GM12878 (cell line): ENCODE results near the gene IP6K3. TPM values are rescaled to one million over a fixed set of nuclear protein-coding genes. Genes with fewer than 3 reads are reported as not detected.
A peak's percentile ranks its signal among the peaks of the same experiment; 100 is the strongest.

ENCODE experiments used
- ATAC-seq: fragments of 200-7000 bp; cut with Tn5 transposase; 3 replicates; pipeline ENCODE4 v1.9.1; 2020; ENCODE audit warnings: mild to moderate bottlenecking, moderate library complexity
- BruUV-seq: library from RNA; stranded (reverse); fragments of 400-500 nt; replicated peaks from 2 replicates; lab custom pipeline; 2021; lab: Mats Ljungman, UMichigan
- CTCF ChIA-PET: fragments of 300-600 bp; sonication (Branson Sonifier 250); formaldehyde crosslinking; extraction: SDS; loops from one replicate; lab custom pipeline; 2021; ENCODE audit warnings: inconsistent platforms; lab: Yijun Ruan, JAX
- POLR2A ChIA-PET: fragments of 350-600 bp; formaldehyde crosslinking; extraction: SDS; loops from one replicate; lab custom pipeline; 2021; ENCODE audit warnings: inconsistent platforms; lab: Charles Lee
- RAD21 ChIA-PET: fragments of 300-600 bp; sonication (Branson Sonifier 250); formaldehyde crosslinking; loops from one replicate; lab custom pipeline; 2023; ENCODE audit warnings: antibody characterized with exemption; ENCODE audit not compliant: unreplicated experiment; lab: Charles Lee
- SMC1A ChIA-PET: fragments of 300-600 bp; sonication (Branson Sonifier 250); formaldehyde crosslinking; loops from one replicate; lab custom pipeline; 2023; ENCODE audit not compliant: unreplicated experiment, uncharacterized antibody; lab: Charles Lee
- DNase-seq: peaks from one replicate; pipeline ENCODE4 v3.0.0-alpha.2; 2011; ENCODE audit warnings: low read depth, low spot score
- FAIRE-seq: peaks from 3 replicates; lab custom pipeline; 2011; peaks lifted over from hg19 to GRCh38; lab: Jason Lieb, UNC
- H2AFZ ChIP-seq: 2 replicates; pipeline ENCODE4 v1.6.0; 2011; ENCODE audit warnings: low read depth, low read length, control low read depth; ENCODE audit not compliant: control insufficient read depth
- H3K27ac ChIP-seq: 2 replicates; pipeline ENCODE4 v1.5.1; 2011; ENCODE audit warnings: control low read depth; ENCODE audit not compliant: control insufficient read depth, insufficient read depth
- H3K27me3 ChIP-seq, 2 experiments: replicated peaks in 1 of 2; 2 replicates each; pipeline versions ENCODE4 v1.6.0 to v1.6.1; 2011; ENCODE audit warnings: low read length in 1 of 2; ENCODE audit not compliant: control insufficient read depth in 2 of 2, insufficient read depth in 2 of 2
- H3K36me3 ChIP-seq, 2 experiments: 2 replicates each; pipeline ENCODE4 v1.5.1; 2011; ENCODE audit warnings: low read length in 1 of 2; ENCODE audit not compliant: control insufficient read depth in 2 of 2, insufficient read depth in 2 of 2
- H3K4me1 ChIP-seq: 2 replicates; pipeline ENCODE4 v1.6.1; 2011; ENCODE audit warnings: mild to moderate bottlenecking, low read length, moderate library complexity, mixed read lengths; ENCODE audit not compliant: control insufficient read depth, insufficient read depth
- H3K4me2 ChIP-seq: 2 replicates; pipeline ENCODE4 v1.6.0; 2011; ENCODE audit warnings: control low read depth; ENCODE audit not compliant: control insufficient read depth, insufficient read depth
- H3K4me3 ChIP-seq: fragments of 200-600 bp; sonication (generic); 2 replicates; pipeline ENCODE4 v1.5.1; 2016
- H3K79me2 ChIP-seq: 2 replicates; pipeline ENCODE4 v1.6.0; 2011; ENCODE audit warnings: low read length; ENCODE audit not compliant: control insufficient read depth, insufficient read depth
- H3K9ac ChIP-seq: 2 replicates; pipeline ENCODE4 v1.8.0; 2011; ENCODE audit warnings: low read length, control low read depth, mixed read lengths; ENCODE audit not compliant: control insufficient read depth, insufficient read depth
- H3K9me3 ChIP-seq: replicated peaks from 3 replicates; pipeline ENCODE4 v1.5.1; 2011; ENCODE audit warnings: mild to moderate bottlenecking, low read length; ENCODE audit not compliant: control insufficient read depth, insufficient read depth
- H4K20me1 ChIP-seq: 2 replicates; pipeline ENCODE4 v1.6.0; 2011; ENCODE audit not compliant: control insufficient read depth, insufficient read depth
- NBN ChIP-seq: fragments of 450-650 bp; IDR thresholded peaks from 2 replicates; pipeline ENCODE4 v1.6.1; 2016
- RELA ChIP-seq: fragments of 450-650 bp; IDR thresholded peaks from 2 replicates; pipeline ENCODE4 v1.8.0; 2014; ENCODE audit warnings: borderline replicate concordance; ENCODE audit not compliant: partially characterized antibody
- REST ChIP-seq: IDR thresholded peaks from 2 replicates; pipeline ENCODE4 v1.6.1; 2012; ENCODE audit warnings: mild to moderate bottlenecking, low read depth, low read length
- RUNX3 ChIP-seq: IDR thresholded peaks from 2 replicates; pipeline ENCODE4 v1.6.1; 2012; ENCODE audit warnings: low read length, inconsistent platforms
- SMC3 ChIP-seq: IDR thresholded peaks from 2 replicates; pipeline ENCODE4 v1.6.1; 2011; ENCODE audit warnings: low read length, improper control_type of control experiment, borderline replicate concordance
- YY1 ChIP-seq: IDR thresholded peaks from 2 replicates; pipeline ENCODE4 v1.6.1; 2011; ENCODE audit warnings: low read depth, mild to moderate bottlenecking, low read length
- ZBTB40 ChIP-seq: fragments of 450-650 bp; IDR thresholded peaks from 2 replicates; pipeline ENCODE4 v1.6.1; 2016; ENCODE audit warnings: mild to moderate bottlenecking, moderate library complexity, borderline replicate concordance
- WGBS: methylation state at CpG from one replicate; pipeline ENCODE4 v1.1.6; 2016; ENCODE audit warnings: low lambda C conversion rate; ENCODE audit not compliant: insufficient replicate concordance, insufficient coverage; ENCODE audit errors: missing lambda C conversion rate; 5-methylcytosine and 5-hydroxymethylcytosine counted together
- in situ Hi-C: fragments of 300-500 bp; cut with MboI; formaldehyde crosslinking; loops from 9 replicates; pipeline ENCODE4 v1.14.3; 2018; ENCODE audit warnings: mixed read lengths
- intact Hi-C: fragments of 100-400 bp; cut with micrococcal nuclease; formaldehyde crosslinking; loops from one replicate; pipeline ENCODE4 v1.14.2; 2022; ENCODE audit not compliant: unreplicated experiment
- polyA plus RNA-seq, 11 experiments: library from polyadenylated mRNA; depleted of rRNA in 4 of 11; unstranded in 6 of 11; stranded (reverse) in 5 of 11; fragments of >200 nt; fragmentation: Nextera tagmentation in 4 of 11; fragmentation: Illumina TruSeq in 1 of 11; extraction: Ambion mirVana in 4 of 11; extraction: Trizol in 1 of 11; gene quantifications; 1 replicate in 1 of 11; 2 replicates in 10 of 11; pipeline versions ENCODE4 v1.2.1 to v1.2.3, GENCODE V29; 2011 to 2016; ENCODE audit warnings: inconsistent platforms in 2 of 11, missing spikeins in 2 of 11, low read depth in 1 of 11
- total RNA-seq, 4 experiments: library from RNA; depleted of rRNA in 3 of 4; stranded (reverse); fragments of >200 nt in 3 of 4; fragmentation: Illumina TruSeq in 1 of 4; extraction: Trizol in 1 of 4; gene quantifications; 2 replicates each; pipeline versions ENCODE4 v1.2.1 to v1.2.3, GENCODE V29; 2013 to 2021
- TF ChIP-seq, protein P1 (sequence below): fragments of 450-650 bp; IDR thresholded peaks from 2 replicates; pipeline ENCODE4 v1.6.1; 2017; ENCODE audit warnings: mild to moderate bottlenecking, low read depth, inconsistent platforms; ENCODE audit not compliant: poor library complexity, severe bottlenecking
- TF ChIP-seq, protein P2 (sequence below): fragments of 450-650 bp; IDR thresholded peaks from 2 replicates; pipeline ENCODE4 v1.6.1; 2014; ENCODE audit warnings: mild to moderate bottlenecking

Gene IP6K3
- total and polyA plus RNA-seq, 10 of the 15 experiments (the other 5 are each of a cell fraction or from before 2014, with no cell fraction given) = 0.02 to 0.15 (median 0.09) TPM; not detected in 7

DNA sequence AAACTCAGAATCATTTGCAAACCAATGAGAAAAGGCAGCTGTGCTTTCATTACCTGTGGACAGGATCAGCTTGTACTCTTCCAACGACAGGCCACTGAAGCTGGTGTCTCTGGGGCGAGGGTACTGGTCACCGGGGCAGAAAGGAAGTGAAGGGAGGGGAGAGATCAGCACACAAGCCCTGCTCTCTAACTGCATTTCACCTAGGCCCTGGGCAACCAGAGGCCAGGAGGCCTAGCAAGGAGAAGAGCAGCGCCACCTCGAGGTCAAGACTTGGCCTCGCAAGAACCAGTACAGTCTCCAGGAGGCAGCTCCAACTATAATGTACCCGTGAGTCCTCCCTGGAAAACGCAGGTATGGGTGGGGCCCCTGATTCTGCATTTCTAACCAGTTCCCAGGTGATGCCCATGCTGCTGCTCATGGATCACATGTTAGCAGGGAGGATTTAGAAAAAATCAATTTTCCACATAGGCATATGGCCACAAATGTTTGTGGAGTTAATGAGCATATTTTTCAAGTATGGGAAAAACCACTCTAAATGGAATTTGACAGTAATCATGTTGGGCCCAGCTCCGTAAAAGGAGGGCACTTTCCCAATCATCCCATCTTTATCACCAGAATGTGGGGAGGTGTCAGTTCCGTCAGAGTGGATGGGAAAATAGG, 46.2 kb downstream of the IP6K3 start:
- intact Hi-C loops = loop anchor here (1.0 kb wide), 2 partner anchors 111 to 115 kb away; no protein-coding TSS in a partner anchor
- WGBS = 19% methylated on average over 10 of the region's 10 CpGs
- in situ Hi-C loops = loop anchor here (5.0 kb wide), 1 partner anchor 113 kb away; no protein-coding TSS in a partner anchor
- DNase-seq (no peak), ATAC-seq (peak; percentile 94), FAIRE-seq (peak; percentile 59)
- Histone ChIP-seq H3K79me2 (no peaks in the 10 kb centered on the region), H3K4me3 (no peak overlapping the region), H2AFZ (no peak overlapping the region; the same call in 1 of the 2 replicates), H3K27me3 (no peaks in the 10 kb centered on the region), H3K4me1 (peaks cover 20% of the 10 kb centered on the region), H3K9ac (peak overlapping the region; percentile 35), H3K4me2 (0 out of 2 replicates have a peak overlapping the region, but pooled peaks have one; percentile 7), H3K27ac (peak overlapping the region; percentile 24), H3K36me3 (peaks cover 8 to 25% of the 10 kb centered on the region in 2 experiments), H3K9me3 (no peaks in the 10 kb centered on the region), H4K20me1 (no peaks in the 10 kb centered on the region; the same call in 1 of the 2 replicates)
- RAD21 ChIA-PET = interaction anchor here (0.7 to 1.8 kb wide), 10 partner anchors 11 to 122 kb away, joined by 3 to 14 read pairs (median 5); partner anchors contain the start of gene UQCC2
- CTCF ChIA-PET = interaction anchor here (0.7 to 4.3 kb wide), 28 partner anchors 8 to 275 kb away, joined by 3 to 110 read pairs (median 4); partner anchors contain the start of genes BAK1 and UQCC2
- no TSS peak for BruUV-seq
- POLR2A ChIA-PET = interaction anchor here (1.2 to 2.3 kb wide), 2 partner anchors 11 to 110 kb away, joined by 6 read pairs; partner anchors contain the start of gene UQCC2
- SMC1A ChIA-PET = interaction anchor here (1.1 to 3.8 kb wide), 10 partner anchors 11 to 119 kb away, joined by 3 to 29 read pairs (median 8); partner anchors contain the start of genes ITPR3 and UQCC2
- 0 out of 2 replicates have a peak, but pooled peaks have one; percentile 33 for TF ChIP-seq YY1
- TF ChIP-seq, protein P1, sequence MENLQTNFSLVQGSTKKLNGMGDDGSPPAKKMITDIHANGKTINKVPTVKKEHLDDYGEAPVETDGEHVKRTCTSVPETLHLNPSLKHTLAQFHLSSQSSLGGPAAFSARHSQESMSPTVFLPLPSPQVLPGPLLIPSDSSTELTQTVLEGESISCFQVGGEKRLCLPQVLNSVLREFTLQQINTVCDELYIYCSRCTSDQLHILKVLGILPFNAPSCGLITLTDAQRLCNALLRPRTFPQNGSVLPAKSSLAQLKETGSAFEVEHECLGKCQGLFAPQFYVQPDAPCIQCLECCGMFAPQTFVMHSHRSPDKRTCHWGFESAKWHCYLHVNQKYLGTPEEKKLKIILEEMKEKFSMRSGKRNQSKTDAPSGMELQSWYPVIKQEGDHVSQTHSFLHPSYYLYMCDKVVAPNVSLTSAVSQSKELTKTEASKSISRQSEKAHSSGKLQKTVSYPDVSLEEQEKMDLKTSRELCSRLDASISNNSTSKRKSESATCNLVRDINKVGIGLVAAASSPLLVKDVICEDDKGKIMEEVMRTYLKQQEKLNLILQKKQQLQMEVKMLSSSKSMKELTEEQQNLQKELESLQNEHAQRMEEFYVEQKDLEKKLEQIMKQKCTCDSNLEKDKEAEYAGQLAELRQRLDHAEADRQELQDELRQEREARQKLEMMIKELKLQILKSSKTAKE = no peak
- TF ChIP-seq SMC3 = peak; percentile 73
- no peak for TF ChIP-seq RELA
- TF ChIP-seq RUNX3 = peak; percentile 27; the same call in 1 of the 2 replicates
- TF ChIP-seq REST = no peak
- TF ChIP-seq NBN = 0 out of 2 replicates have a peak, but pooled peaks have one; percentile 41
- no peak for TF ChIP-seq ZBTB40
- TF ChIP-seq, protein P2, sequence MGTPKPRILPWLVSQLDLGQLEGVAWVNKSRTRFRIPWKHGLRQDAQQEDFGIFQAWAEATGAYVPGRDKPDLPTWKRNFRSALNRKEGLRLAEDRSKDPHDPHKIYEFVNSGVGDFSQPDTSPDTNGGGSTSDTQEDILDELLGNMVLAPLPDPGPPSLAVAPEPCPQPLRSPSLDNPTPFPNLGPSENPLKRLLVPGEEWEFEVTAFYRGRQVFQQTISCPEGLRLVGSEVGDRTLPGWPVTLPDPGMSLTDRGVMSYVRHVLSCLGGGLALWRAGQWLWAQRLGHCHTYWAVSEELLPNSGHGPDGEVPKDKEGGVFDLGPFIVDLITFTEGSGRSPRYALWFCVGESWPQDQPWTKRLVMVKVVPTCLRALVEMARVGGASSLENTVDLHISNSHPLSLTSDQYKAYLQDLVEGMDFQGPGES = 0 out of 2 replicates have a peak, but pooled peaks have one; percentile 23
